H9 (cell line): ENCODE data around the gene SBF1. TPM values are rescaled to one million over a fixed set of nuclear protein-coding genes. Genes with fewer than 3 reads are reported as not detected.

Experiments
- DNase-seq: peaks from one replicate; pipeline ENCODE4 v3.0.0-alpha.2; 2017
- H2AFZ ChIP-seq: one replicate; pipeline ENCODE4 v1.6.1; 2013; ENCODE audit warnings: mild to moderate bottlenecking, low read length, control low read depth, moderate library complexity
- H2AK5ac ChIP-seq: 2 replicates; pipeline ENCODE4 v1.6.1; 2013; ENCODE audit warnings: low read length, control low read depth, mixed read lengths; ENCODE audit not compliant: insufficient read length
- H2BK120ac ChIP-seq: one replicate; pipeline ENCODE4 v1.6.1; 2013; ENCODE audit warnings: low read depth, mild to moderate bottlenecking, low read length, control low read depth, inconsistent platforms; ENCODE audit not compliant: poor library complexity, severe bottlenecking
- H2BK12ac ChIP-seq: 2 replicates; pipeline ENCODE4 v1.6.1; 2013; ENCODE audit warnings: low read length, control low read depth, mixed read lengths, low read depth; ENCODE audit not compliant: insufficient read length
- H2BK15ac ChIP-seq: 2 replicates; pipeline ENCODE4 v1.6.1; 2013; ENCODE audit warnings: low read depth, low read length, control low read depth
- H2BK20ac ChIP-seq: one replicate; pipeline ENCODE4 v1.6.1; 2013; ENCODE audit warnings: low read depth, mild to moderate bottlenecking, low read length, control low read depth, inconsistent platforms; ENCODE audit not compliant: poor library complexity, severe bottlenecking
- H2BK5ac ChIP-seq: 2 replicates; pipeline ENCODE4 v1.6.1; 2013; ENCODE audit warnings: low read length, control low read depth, mixed read lengths; ENCODE audit not compliant: insufficient read length
- H3K14ac ChIP-seq: 2 replicates; pipeline ENCODE4 v1.6.1; 2013; ENCODE audit warnings: low read length, control low read depth; ENCODE audit not compliant: insufficient read depth
- H3K18ac ChIP-seq: 2 replicates; pipeline ENCODE4 v1.6.1; 2013; ENCODE audit warnings: low read depth, mild to moderate bottlenecking, mixed read lengths, low read length, control low read depth; ENCODE audit not compliant: insufficient read length
- H3K23ac ChIP-seq: 2 replicates; pipeline ENCODE4 v1.6.1; 2013; ENCODE audit warnings: low read length, control low read depth, mixed read lengths, low read depth; ENCODE audit not compliant: insufficient read length
- H3K23me2 ChIP-seq: 2 replicates; pipeline ENCODE4 v1.6.1; 2013; ENCODE audit warnings: low read depth, mild to moderate bottlenecking, mixed read lengths, low read length, control low read depth; ENCODE audit not compliant: insufficient read length, poor library complexity, severe bottlenecking
- H3K27ac ChIP-seq: 2 replicates; pipeline ENCODE4 v1.5.1; 2013; ENCODE audit warnings: low read length, control low read depth, mixed read lengths, low read depth; ENCODE audit not compliant: insufficient read length
- H3K27me3 ChIP-seq: 2 replicates; pipeline ENCODE4 v1.6.1; 2013; ENCODE audit warnings: low read length, control low read depth, inconsistent platforms; ENCODE audit not compliant: insufficient read depth
- H3K4ac ChIP-seq: 2 replicates; pipeline ENCODE4 v1.6.1; 2013; ENCODE audit warnings: low read depth, mild to moderate bottlenecking, control low read depth, inconsistent platforms, low read length, moderate library complexity
- H3K4me1 ChIP-seq: 2 replicates; pipeline ENCODE4 v1.6.1; 2013; ENCODE audit warnings: low read length, control low read depth, inconsistent platforms; ENCODE audit not compliant: insufficient read depth
- H3K4me2 ChIP-seq: 2 replicates; pipeline ENCODE4 v1.6.1; 2013; ENCODE audit warnings: low read length, control low read depth, mixed read lengths; ENCODE audit not compliant: insufficient read length, insufficient read depth
- H3K56ac ChIP-seq: 2 replicates; pipeline ENCODE4 v1.6.1; 2013; ENCODE audit warnings: low read depth, mild to moderate bottlenecking, mixed read lengths, low read length, control low read depth; ENCODE audit not compliant: insufficient read length
- H3K79me1 ChIP-seq: 2 replicates; pipeline ENCODE4 v1.6.1; 2013; ENCODE audit warnings: low read depth, mild to moderate bottlenecking, moderate library complexity, low read length, control low read depth, inconsistent platforms; ENCODE audit not compliant: insufficient read depth, poor library complexity, severe bottlenecking
- H3K79me2 ChIP-seq: 2 replicates; pipeline ENCODE4 v1.6.1; 2013; ENCODE audit warnings: low read length, control low read depth, inconsistent platforms; ENCODE audit not compliant: insufficient read depth
- H3K9ac ChIP-seq: 2 replicates; pipeline ENCODE4 v1.6.1; 2013; ENCODE audit warnings: low read length, control low read depth, mixed read lengths; ENCODE audit not compliant: insufficient read length; ENCODE audit errors: extremely low read depth
- H3K9me3 ChIP-seq: one replicate; pipeline ENCODE4 v1.6.1; 2013; ENCODE audit warnings: low read depth, low read length, inconsistent platforms; ENCODE audit not compliant: control insufficient read depth
- H3T11ph ChIP-seq: one replicate; pipeline ENCODE4 v1.6.1; 2013; ENCODE audit warnings: mild to moderate bottlenecking, low read length, control low read depth, inconsistent platforms
- H4K20me1 ChIP-seq: one replicate; pipeline ENCODE4 v1.6.1; 2013; ENCODE audit not compliant: control insufficient read depth, insufficient read length, insufficient read depth
- H4K5ac ChIP-seq: 2 replicates; pipeline ENCODE4 v1.6.1; 2013; ENCODE audit warnings: low read depth, mild to moderate bottlenecking, mixed read lengths, low read length, control low read depth; ENCODE audit not compliant: insufficient read length
- H4K8ac ChIP-seq: replicated peaks from 2 replicates; pipeline ENCODE4 v1.6.1; 2013; ENCODE audit warnings: low read length, control low read depth, mixed read lengths, low read depth; ENCODE audit not compliant: insufficient read length
- H4K91ac ChIP-seq: 2 replicates; pipeline ENCODE4 v1.6.1; 2013; ENCODE audit warnings: low read depth, mild to moderate bottlenecking, moderate library complexity, mixed read lengths, low read length, control low read depth; ENCODE audit not compliant: insufficient read length
- H3K27ac Mint-ChIP-seq, 3 experiments: 2 replicates in 2 of 3; 3 replicates in 1 of 3; pipeline ENCODE4 v1.8.0; 2020 to 2021; ENCODE audit warnings: mixed read lengths in 3 of 3, mild to moderate bottlenecking in 1 of 3, moderate library complexity in 1 of 3
- H3K27me3 Mint-ChIP-seq: 2 replicates; pipeline ENCODE4 v1.8.0; 2021; ENCODE audit warnings: low read depth, mild to moderate bottlenecking, moderate library complexity, mixed read lengths
- H3K36me3 Mint-ChIP-seq, 3 experiments: 2 replicates in 2 of 3; 3 replicates in 1 of 3; pipeline ENCODE4 v1.8.0; 2020 to 2021; ENCODE audit warnings: low read depth in 3 of 3, mixed read lengths in 3 of 3; ENCODE audit not compliant: insufficient read depth in 1 of 3
- H3K4me1 Mint-ChIP-seq, 2 experiments: 2 replicates each; pipeline ENCODE4 v1.8.0; 2020; ENCODE audit warnings: mixed read lengths in 2 of 2
- H3K4me3 Mint-ChIP-seq, 2 experiments: 2 replicates in 1 of 2; 3 replicates in 1 of 2; pipeline ENCODE4 v1.8.0; 2020 to 2021; ENCODE audit warnings: mild to moderate bottlenecking in 2 of 2, mixed read lengths in 2 of 2, moderate library complexity in 1 of 2
- H3K9me3 Mint-ChIP-seq, 2 experiments: 2 replicates in 1 of 2; 3 replicates in 1 of 2; pipeline ENCODE4 v1.8.0; 2020; ENCODE audit warnings: mild to moderate bottlenecking in 2 of 2, mixed read lengths in 2 of 2, moderate library complexity in 1 of 2
- WGBS: extraction: QIAGEN DNeasy Blood & Tissue Kit; methylation state at CpG from one replicate; pipeline ENCODE4 v1.1.7; 2013; ENCODE audit warnings: missing lambda C conversion rate, low lambda C conversion rate, mixed read lengths; ENCODE audit not compliant: insufficient read length; ENCODE audit errors: extremely low coverage; 5-methylcytosine and 5-hydroxymethylcytosine counted together
- total RNA-seq: library from RNA; stranded (reverse); gene quantifications from 2 replicates; pipeline ENCODE4 v1.2.1, GENCODE V29; 2021
- TF ChIP-seq, protein P1 (sequence below): fragments of 200-600 bp; sonication (generic); conservative IDR thresholded peaks from 3 replicates; pipeline ENCODE4 v1.8.0; 2021; ENCODE audit warnings: antibody characterized with exemption, mild to moderate bottlenecking

SBF1 gene
- total RNA-seq, 1 experiment from 2014 or later, result 69.8 TPM

DNA sequence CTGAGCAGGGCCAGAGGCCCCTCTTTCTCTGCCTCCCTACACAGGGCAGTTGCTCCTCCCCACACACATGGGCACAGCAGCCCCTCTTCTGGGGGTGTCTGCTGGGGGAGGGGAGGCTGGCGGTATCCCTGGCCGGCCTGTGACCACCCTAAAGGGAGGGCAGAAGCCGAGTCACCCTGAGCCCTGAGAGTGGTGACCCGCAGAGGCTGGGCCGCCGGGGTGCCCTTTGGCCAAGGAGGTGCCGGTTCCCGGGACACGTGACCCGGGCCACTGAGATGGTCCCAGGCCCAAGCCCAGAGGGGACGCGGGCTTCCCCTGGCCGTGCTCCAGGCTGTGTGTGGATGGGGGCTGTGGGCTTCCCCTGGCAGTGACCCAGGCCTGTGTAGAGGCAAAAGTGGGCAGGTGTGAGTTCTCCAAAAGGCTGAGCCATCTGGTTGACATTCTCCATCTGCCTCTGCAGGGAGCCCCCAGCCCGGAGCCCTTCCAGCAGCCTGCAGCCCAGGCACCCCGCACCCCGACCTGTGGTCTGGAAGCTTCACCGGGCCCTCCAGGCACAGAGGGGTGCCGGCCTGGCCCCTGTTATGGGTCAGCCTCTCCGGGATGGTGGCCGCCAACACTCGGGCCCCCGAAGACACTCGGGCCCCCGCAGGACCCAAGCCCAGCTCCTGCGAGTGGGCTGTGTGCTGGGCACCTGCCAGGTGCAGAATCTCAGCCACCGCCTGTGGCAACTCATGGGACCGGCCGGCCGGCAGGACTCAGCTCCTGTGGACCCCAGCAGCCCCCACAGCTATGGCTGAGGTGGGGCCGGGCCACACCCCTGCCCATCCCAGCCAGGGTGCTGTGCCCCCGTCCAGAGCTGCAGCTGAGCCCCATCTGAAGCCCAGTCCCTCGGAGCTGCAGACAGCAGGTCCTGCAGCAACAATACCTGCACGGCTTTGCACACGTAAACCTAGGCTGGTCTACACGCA, 7.6 kb upstream of the SBF1 start:
- no peaks in the 10 kb centered on the region for H3K79me2 ChIP-seq
- no peak overlapping the region for H2BK12ac ChIP-seq
- H2BK15ac ChIP-seq, result no peak overlapping the region
- no peak overlapping the region for H4K5ac ChIP-seq
- no peak overlapping the region for H3K18ac ChIP-seq
- H3K36me3 Mint-ChIP-seq, result peaks cover 0 to 2% (median 0%) of the 10 kb centered on the region in 3 experiments; a peak in 1 of 7 replicates
- H4K8ac ChIP-seq, result no peak overlapping the region
- no peak overlapping the region for H3K27ac ChIP-seq
- no peak overlapping the region for H2BK5ac ChIP-seq
- H3K9ac ChIP-seq, result no peak overlapping the region
- H2BK120ac ChIP-seq, result no peak overlapping the region
- no peak for DNase-seq
- no peak overlapping the region for H3K27ac Mint-ChIP-seq
- WGBS, result no CpG with 5 or more reads among the region's 35 CpGs
- H3K79me1 ChIP-seq, result no peaks in the 10 kb centered on the region
- peaks cover 9% of the 10 kb centered on the region; the same call in 1 of the 2 replicates for H3K27me3 ChIP-seq
- peak overlapping the region; percentile 7 for H3K4me2 ChIP-seq
- H3K56ac ChIP-seq, result no peak overlapping the region
- H3K23ac ChIP-seq, result no peak overlapping the region
- H3T11ph ChIP-seq, result no peak overlapping the region
- no peak overlapping the region for H3K4ac ChIP-seq
- H3K4me3 Mint-ChIP-seq, result peak overlapping the region; percentile 72 to 84
- peaks cover 7% of the 10 kb centered on the region for H3K23me2 ChIP-seq
- H3K9me3 Mint-ChIP-seq, result no peaks in the 10 kb centered on the region
- H3K4me1 ChIP-seq, result no peaks in the 10 kb centered on the region
- peaks cover 3 to 9% of the 10 kb centered on the region in 2 experiments; a peak in 3 of 4 replicates for H3K4me1 Mint-ChIP-seq
- no peak overlapping the region for H2AK5ac ChIP-seq
- H2BK20ac ChIP-seq, result no peak overlapping the region
- no peaks in the 10 kb centered on the region for H3K9me3 ChIP-seq
- no peak overlapping the region for H4K91ac ChIP-seq
- TF ChIP-seq, protein P1, sequence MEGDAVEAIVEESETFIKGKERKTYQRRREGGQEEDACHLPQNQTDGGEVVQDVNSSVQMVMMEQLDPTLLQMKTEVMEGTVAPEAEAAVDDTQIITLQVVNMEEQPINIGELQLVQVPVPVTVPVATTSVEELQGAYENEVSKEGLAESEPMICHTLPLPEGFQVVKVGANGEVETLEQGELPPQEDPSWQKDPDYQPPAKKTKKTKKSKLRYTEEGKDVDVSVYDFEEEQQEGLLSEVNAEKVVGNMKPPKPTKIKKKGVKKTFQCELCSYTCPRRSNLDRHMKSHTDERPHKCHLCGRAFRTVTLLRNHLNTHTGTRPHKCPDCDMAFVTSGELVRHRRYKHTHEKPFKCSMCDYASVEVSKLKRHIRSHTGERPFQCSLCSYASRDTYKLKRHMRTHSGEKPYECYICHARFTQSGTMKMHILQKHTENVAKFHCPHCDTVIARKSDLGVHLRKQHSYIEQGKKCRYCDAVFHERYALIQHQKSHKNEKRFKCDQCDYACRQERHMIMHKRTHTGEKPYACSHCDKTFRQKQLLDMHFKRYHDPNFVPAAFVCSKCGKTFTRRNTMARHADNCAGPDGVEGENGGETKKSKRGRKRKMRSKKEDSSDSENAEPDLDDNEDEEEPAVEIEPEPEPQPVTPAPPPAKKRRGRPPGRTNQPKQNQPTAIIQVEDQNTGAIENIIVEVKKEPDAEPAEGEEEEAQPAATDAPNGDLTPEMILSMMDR, result no peak
- H3K14ac ChIP-seq, result no peak overlapping the region
- H2AFZ ChIP-seq, result no peak overlapping the region
- H3K27me3 Mint-ChIP-seq, result peaks cover 31% of the 10 kb centered on the region
- H4K20me1 ChIP-seq, result no peaks in the 10 kb centered on the region
